Activated T-cell treated with anti-CD3 and anti-CD28 coated beads, Interleukin-2, amount 50 U/mL, for 24 hours (primary cell): Measurements from ENCODE around the gene IQCK.
"Not testable (repeated sequence)": the region's sequence is repeated elsewhere in the genome, so short reads cannot be mapped to it uniquely, and the experiment has no call there.

ENCODE experiments used
- DNase-seq: peaks from one replicate; pipeline ENCODE4 v3.0.0-alpha.2; 2020
- H3K27ac Mint-ChIP-seq: 2 replicates; pipeline ENCODE4 v1.8.0; 2020; ENCODE audit warnings: mild to moderate bottlenecking, mixed read lengths
- H3K27me3 Mint-ChIP-seq: 2 replicates; pipeline ENCODE4 v1.8.0; 2020; ENCODE audit warnings: mixed read lengths
- H3K36me3 Mint-ChIP-seq: 2 replicates; pipeline ENCODE4 v1.8.0; 2020; ENCODE audit warnings: low read depth, mixed read lengths
- H3K4me1 Mint-ChIP-seq: 2 replicates; pipeline ENCODE4 v1.8.0; 2020; ENCODE audit warnings: low read depth, mixed read lengths
- H3K4me3 Mint-ChIP-seq: 2 replicates; pipeline ENCODE4 v1.8.0; 2020; ENCODE audit warnings: mild to moderate bottlenecking, moderate library complexity, mixed read lengths
- H3K9me3 Mint-ChIP-seq: 2 replicates; pipeline ENCODE4 v1.8.0; 2020; ENCODE audit warnings: mixed read lengths

Gene IQCK, protein sequence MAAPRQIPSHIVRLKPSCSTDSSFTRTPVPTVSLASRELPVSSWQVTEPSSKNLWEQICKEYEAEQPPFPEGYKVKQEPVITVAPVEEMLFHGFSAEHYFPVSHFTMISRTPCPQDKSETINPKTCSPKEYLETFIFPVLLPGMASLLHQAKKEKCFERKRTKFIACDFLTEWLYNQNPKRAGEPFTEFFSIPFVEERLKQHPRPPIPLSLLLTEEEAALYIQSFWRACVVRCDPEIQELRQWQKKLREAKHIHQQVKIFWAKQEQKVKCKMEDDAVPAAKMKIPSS

DNA sequence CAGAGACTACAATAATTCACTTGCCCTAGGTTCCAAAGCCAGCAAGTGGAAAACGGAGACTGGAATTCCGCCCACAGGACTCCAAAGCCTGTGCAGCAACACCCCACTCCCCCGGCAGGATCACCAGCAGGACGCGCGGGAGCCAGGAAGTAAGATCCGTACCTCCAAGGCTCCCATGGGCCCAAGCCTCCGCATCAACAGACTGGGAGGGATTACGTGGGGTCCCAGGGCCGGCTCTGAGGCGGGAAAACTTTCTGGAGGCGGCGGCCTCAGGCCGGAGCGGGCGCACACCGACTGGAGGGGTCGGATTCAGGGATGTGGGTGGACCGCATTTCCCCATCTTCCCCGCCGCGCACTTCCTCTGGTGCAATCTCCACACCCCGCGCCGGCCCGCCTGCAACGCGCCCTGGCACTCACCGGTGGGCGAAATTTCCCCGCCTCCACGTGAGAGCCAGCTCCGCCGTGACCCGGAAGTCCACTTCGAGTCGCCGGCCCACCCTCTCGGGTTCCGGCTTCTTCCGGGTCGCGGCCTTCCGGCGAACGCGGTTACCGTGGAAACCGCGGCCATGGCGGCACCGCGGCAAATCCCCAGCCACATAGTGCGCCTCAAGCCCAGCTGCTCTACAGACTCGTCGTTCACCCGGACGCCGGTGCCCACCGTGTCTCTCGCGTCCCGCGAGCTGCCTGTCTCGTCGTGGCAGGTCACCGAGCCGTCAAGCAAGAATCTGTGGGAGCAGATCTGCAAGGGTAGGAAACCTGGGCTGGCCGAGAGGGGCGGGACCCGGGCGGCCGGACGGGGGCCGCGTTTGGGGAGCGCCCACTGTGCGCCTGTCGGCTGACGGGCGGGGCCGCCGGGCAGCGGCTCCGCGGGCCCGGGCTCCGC is at the start of gene IQCK, which contains the start of gene KNOP1:
Gene IQCK, plus strand, starts transcription at position 531 of the 883 bp plus-strand sequence. Its CDS starts 36 bp downstream, at position 567.
Gene KNOP1, minus strand, starts transcription at position 487 of the 883 bp plus-strand sequence. CDS start 3,192 bp downstream, outside the sequence.
- Mint-ChIP-seq H3K36me3 (peaks cover 45% of the 10 kb centered on the region), H3K9me3 (no peaks in the 10 kb centered on the region), H3K27me3 (no peaks in the 10 kb centered on the region), H3K4me3 (peak within 1 kb of the TSS; percentile 97), H3K27ac (peak within 1 kb of the TSS; percentile 93), H3K4me1 (peaks cover 36% of the 10 kb centered on the region)
- peak; percentile 92 for DNase-seq

DNA sequence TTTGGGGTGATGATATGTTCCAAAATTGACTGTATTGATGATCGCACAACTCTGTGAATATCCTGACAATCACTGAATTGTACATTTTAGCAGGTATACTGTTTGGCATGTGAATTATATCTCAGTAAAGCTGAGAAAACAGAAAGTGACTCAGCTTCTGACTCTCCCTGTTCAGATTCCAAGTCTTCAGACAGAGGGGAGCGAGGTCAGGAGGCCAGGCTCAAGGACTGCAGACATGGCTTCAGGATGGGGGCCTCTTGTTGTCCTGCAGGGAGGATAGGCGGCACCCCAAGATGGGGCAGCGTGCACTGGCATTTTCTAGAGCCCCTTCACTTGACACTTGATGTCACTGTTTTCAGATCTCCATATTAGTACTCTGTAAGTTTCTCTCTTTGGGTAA is 45.7 kb upstream of the IQCK start:
- no peak overlapping the region for H3K4me3 Mint-ChIP-seq
- H3K36me3 Mint-ChIP-seq, result peaks cover 73% of the 10 kb centered on the region
- peak overlapping the region; percentile 28 for H3K27ac Mint-ChIP-seq
- no peak for DNase-seq
- H3K27me3 Mint-ChIP-seq, result no peaks in the 10 kb centered on the region
- peaks cover 5% of the 10 kb centered on the region for H3K4me1 Mint-ChIP-seq
- no peaks in the 10 kb centered on the region for H3K9me3 Mint-ChIP-seq

DNA sequence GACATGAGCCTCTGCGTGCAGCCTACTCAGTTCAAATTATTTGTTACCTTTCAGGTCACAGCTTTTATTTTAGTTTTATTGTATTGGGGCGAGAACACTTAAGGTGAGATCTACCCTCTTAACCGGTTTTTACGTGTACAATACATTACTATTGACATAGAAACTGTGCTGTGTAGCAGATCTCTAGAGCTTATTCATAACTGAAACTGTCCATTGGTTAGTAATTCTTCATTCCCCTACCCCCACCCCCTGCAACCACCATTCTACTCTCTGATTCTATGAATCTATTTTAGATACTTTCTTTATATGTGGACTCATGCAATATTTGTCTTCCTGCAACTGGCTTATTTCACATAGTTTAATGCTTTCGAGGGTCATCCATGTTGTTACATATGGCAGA is 43.6 kb upstream of the IQCK start:
- DNase-seq, result no peak
- H3K36me3 Mint-ChIP-seq, result peaks cover 60% of the 10 kb centered on the region
- no peaks in the 10 kb centered on the region for H3K27me3 Mint-ChIP-seq
- peaks cover 5% of the 10 kb centered on the region for H3K4me1 Mint-ChIP-seq
- no peak overlapping the region for H3K27ac Mint-ChIP-seq
- H3K4me3 Mint-ChIP-seq, result no peak overlapping the region
- H3K9me3 Mint-ChIP-seq, result no peaks in the 10 kb centered on the region

DNA sequence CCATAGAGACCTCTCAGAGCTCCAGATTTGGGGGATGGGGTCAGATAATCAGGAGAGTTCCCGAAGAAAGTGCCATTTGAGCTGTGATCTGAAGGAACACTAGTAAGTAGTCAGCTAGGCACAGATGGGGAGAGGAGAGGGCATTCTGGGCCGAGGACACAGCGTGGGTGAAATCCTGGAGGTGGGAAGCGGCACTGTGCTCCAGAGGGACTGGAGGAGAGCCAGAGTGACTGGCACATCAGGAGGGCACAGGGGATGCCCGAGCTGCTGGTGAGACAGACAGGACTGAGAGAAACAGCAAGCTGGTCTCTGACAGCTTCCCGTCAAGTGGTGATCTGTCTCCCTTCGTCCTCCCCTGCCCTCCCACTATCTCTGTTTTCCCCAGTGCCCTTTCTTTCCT is 40.7 kb upstream of the IQCK start:
- Mint-ChIP-seq H3K27me3 (no peaks in the 10 kb centered on the region), H3K36me3 (peaks cover 56% of the 10 kb centered on the region), H3K4me1 (peaks cover 5% of the 10 kb centered on the region), H3K4me3 (no peak overlapping the region), H3K27ac (no peak overlapping the region), H3K9me3 (no peaks in the 10 kb centered on the region)
- no peak for DNase-seq

DNA sequence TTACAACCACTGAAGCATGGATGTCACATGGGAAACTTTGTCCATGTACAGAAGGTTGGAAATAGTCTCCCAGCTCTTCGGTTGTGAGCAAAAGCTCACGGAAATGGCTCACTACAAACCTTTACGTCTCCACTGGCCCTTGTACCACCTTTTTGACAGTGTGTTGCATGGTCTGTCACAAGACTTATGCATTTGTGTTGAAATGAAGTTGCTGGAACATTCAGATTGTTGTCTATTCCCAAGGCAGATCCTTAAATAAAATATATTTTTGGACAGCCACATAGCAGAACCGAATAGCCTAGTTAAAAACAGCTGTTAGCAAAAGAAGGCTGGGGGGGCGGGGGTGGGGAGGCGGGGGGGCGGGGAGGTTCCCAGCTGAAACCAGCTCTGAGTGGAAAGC is 39.3 kb upstream of the IQCK start:
- Mint-ChIP-seq H3K4me3 (no peak overlapping the region), H3K9me3 (peaks cover 6% of the 10 kb centered on the region), H3K4me1 (peaks cover 5% of the 10 kb centered on the region), H3K36me3 (peaks cover 61% of the 10 kb centered on the region), H3K27me3 (no peaks in the 10 kb centered on the region), H3K27ac (no peak overlapping the region)
- DNase-seq, result no peak

DNA sequence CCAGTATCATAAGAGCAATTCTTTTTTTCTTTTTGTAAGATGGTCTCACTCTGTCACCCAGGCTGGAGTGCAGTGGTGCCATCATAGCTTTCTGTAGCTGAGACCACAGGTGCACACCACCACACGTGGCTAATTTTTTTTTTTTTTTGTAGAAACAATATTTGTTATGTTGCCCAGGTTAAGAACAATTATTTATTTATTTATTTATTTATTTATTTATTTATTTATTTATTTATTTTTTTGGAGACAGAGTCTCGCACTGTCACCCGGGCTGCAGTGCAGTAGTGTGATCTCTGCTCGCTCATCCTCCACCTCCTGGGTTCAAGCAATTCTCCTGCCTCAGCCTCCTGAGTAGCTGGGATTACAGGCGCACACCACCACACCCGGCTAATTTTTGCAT is 38.8 kb upstream of the IQCK start:
- peaks cover 63% of the 10 kb centered on the region for H3K36me3 Mint-ChIP-seq
- DNase-seq, H3K4me1 Mint-ChIP-seq, H3K4me3 Mint-ChIP-seq, H3K9me3 Mint-ChIP-seq, H3K27ac Mint-ChIP-seq, H3K27me3 Mint-ChIP-seq: not testable (repeated sequence)

DNA sequence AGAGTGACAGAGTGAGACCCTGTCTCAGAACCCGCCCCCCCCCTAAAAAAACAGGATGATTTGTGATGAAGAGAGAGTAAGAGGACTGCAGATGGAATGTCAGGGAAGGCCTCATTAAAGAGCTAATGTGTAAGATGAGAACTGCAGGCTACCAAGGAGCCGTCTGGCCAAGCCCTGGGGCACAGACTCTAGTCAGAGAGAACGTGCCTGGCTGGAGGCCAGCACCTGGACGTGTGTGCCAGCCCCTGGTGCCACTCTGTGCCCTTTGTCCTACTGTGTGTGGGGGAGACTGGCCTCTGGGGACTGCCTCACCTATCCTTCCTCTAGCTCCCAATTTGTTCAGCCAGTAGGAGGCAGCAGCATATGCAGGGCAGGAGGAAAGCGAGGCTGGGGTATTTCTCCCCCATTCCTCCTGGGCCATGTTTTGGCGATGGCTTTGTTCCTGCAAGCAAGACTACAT is 37.2 kb upstream of the IQCK start:
- no peaks in the 10 kb centered on the region for H3K27me3 Mint-ChIP-seq
- peaks cover 65% of the 10 kb centered on the region for H3K36me3 Mint-ChIP-seq
- DNase-seq, result no peak
- H3K4me3 Mint-ChIP-seq, result no peak overlapping the region
- H3K9me3 Mint-ChIP-seq, result peaks cover 15% of the 10 kb centered on the region
- no peaks in the 10 kb centered on the region for H3K4me1 Mint-ChIP-seq
- no peak overlapping the region for H3K27ac Mint-ChIP-seq

DNA sequence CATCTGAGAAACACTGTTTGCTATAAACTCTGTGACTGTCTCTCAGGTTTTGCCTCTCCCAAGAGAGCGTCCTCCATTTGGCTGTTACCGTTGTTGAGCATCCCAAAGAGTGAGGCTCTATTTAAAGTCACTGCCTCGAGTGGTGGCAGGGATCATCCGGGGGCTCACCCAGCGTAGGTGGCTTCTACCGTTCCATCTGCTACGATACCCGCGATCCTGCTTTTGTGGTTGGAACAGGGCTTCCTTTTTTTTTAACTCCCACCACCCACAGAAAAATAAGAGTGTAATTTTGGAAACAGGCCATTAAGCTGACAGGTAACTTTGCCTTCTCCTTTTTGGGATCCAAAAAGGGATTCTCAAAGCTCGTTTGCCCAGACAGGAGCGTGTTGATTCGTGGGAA is 36.4 kb upstream of the IQCK start:
- no peak for DNase-seq
- Mint-ChIP-seq H3K27ac (no peak overlapping the region), H3K36me3 (peaks cover 65% of the 10 kb centered on the region), H3K4me1 (no peaks in the 10 kb centered on the region), H3K9me3 (peaks cover 15% of the 10 kb centered on the region), H3K4me3 (no peak overlapping the region), H3K27me3 (no peaks in the 10 kb centered on the region)

DNA sequence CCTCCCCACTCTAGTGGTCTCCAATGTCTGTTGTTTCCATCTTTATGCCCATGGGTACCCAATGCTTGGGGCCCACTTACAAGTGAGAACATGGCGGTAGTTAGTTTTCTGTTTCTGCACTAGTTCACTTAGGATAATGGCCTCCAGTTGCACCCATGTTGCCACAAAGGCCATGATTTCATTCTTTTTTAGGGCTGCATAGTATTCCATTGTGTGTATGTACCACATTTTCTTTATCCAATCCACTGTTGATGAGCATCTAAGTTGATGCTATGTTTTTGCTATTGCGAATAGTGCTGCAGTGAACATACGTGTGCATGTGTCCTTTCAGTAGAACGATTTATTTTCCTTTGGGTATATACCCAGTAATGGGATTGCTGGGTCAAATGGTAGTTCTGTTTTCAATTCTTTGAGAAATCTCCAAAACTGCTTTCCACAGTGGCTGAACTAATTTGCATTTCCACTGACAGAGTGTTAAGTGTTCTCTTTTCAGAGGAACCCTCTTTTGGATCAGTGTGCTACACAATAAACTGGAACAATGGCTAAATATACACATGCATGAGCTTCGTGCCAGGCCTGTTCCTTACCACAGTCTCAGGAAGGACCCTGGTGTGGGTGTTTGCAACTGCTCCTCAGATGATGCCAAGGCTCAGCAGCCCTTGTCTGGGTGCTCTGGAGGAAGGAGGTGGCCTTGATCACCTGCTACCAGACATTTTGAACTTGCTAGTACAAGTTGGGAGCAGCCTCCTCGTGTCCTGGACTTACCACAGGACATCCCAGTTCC is 34.4 kb upstream of the IQCK start:
- no peak overlapping the region for H3K27ac Mint-ChIP-seq
- DNase-seq, result no peak
- H3K4me1 Mint-ChIP-seq, result peaks cover 7% of the 10 kb centered on the region
- no peak overlapping the region for H3K4me3 Mint-ChIP-seq
- peaks cover 75% of the 10 kb centered on the region for H3K36me3 Mint-ChIP-seq
- H3K27me3 Mint-ChIP-seq, result no peaks in the 10 kb centered on the region
- H3K9me3 Mint-ChIP-seq, result peaks cover 15% of the 10 kb centered on the region

DNA sequence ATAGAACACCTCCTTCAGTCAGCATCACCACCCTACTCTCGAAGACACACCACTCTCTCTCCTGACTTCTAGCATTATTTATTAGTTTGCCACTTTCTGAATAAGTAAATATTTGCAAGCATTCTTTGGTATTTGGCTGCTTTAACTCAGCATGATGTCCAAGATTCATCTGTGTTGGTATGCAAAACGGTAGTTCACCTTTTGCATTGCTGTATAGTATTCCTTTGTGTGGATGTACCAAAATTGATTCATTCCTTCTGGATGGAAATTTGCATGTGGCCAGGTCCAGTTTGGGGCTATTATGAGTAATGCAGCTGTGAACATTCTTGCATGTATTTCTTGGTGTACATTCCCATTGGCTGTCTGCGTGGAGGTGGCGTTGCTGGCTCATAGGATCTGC is 32.9 kb upstream of the IQCK start:
- Mint-ChIP-seq H3K4me1 (peaks cover 19% of the 10 kb centered on the region), H3K4me3 (no peak overlapping the region), H3K36me3 (peaks cover 82% of the 10 kb centered on the region), H3K27ac (no peak overlapping the region), H3K27me3 (no peaks in the 10 kb centered on the region), H3K9me3 (peaks cover 15% of the 10 kb centered on the region)
- no peak for DNase-seq

DNA sequence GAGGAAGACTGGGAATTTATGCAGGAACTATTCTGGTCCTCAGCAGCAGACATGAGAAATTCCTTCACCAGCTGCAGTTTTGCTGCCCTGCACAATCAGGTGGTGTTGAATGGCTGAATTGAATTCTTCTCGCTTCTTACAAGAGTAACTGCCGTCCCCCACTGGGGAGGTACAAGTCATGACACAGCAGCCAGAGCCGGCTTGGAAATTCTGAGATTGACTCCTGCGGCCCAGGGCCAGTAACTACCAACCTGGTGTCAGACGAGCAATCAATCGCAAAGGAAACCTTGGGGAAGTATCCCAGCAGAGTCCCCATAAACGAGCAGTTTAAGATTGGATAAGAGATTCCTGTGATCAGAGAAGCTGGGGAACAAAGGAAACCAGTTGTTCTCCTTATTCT is 30.8 kb upstream of the IQCK start:
- H3K36me3 Mint-ChIP-seq, result peaks cover 88% of the 10 kb centered on the region

DNA sequence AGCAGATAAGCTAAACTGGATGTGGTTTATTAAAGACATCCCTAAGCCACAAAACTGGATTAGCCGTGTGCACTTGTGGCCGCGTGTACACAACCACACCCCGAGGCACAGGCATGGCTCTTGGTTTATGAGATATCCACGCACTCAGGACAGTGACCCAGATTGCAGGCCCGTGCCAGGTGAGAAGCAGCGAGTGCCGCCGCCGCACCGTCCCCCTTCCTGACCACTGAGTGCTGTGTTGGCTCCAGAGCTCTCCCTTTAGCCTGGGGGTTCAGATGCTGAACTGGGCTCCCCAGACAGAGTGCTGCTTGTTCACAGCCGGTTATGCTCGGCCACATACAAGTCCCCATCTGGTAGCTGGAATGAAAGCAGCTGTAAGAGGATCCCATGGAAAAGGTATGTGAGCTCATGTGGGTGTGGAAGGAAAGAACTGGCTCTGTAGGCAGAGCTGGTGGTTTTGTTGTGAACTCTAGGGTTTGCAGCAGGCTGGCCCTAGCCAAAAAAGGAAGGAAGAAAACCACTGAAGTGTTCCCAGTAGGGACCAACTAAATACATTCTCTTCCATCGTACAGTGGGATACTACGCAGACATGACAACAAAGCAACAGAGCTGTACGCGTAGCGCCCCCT is 29.6 kb upstream of the IQCK start:
- DNase-seq, result no peak
- H3K36me3 Mint-ChIP-seq, result peaks cover 85% of the 10 kb centered on the region
- no peak overlapping the region for H3K4me3 Mint-ChIP-seq
- no peak overlapping the region for H3K27ac Mint-ChIP-seq
- H3K9me3 Mint-ChIP-seq, result peaks cover 10% of the 10 kb centered on the region
- H3K4me1 Mint-ChIP-seq, result peaks cover 29% of the 10 kb centered on the region
- no peaks in the 10 kb centered on the region for H3K27me3 Mint-ChIP-seq

More for the DNA sequence above, 30.8 kb upstream of the IQCK start:
- no peak overlapping the region for H3K27ac Mint-ChIP-seq
- DNase-seq, result no peak
- H3K4me1 Mint-ChIP-seq, result peaks cover 29% of the 10 kb centered on the region
- H3K4me3 Mint-ChIP-seq, result no peak overlapping the region
- peaks cover 15% of the 10 kb centered on the region for H3K9me3 Mint-ChIP-seq
- H3K27me3 Mint-ChIP-seq, result no peaks in the 10 kb centered on the region

DNA sequence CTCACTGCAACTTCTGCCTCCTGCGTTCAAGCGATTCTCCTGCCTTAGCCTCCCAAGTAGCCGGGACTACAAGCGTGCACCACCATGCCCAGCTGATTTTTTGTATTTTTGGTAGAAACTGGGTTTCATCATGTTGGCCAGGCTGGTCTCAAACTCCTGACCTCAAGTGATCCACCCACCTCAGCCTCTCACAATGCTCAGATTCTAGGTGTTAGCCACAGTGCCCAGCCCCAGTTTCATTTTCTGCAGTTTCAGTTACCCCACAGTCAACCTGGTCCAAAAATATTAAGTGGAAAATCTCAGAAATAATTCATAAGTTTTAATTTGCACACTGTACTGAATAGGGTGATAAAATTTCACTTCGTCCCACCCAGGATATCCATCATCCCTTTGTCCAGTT is 28.7 kb upstream of the IQCK start:
- Mint-ChIP-seq H3K4me3 (no peak overlapping the region), H3K4me1 (peaks cover 32% of the 10 kb centered on the region), H3K9me3 (peaks cover 8% of the 10 kb centered on the region), H3K36me3 (peaks cover 85% of the 10 kb centered on the region), H3K27me3 (no peaks in the 10 kb centered on the region), H3K27ac (peak overlapping the region; percentile 6)
- no peak for DNase-seq

DNA sequence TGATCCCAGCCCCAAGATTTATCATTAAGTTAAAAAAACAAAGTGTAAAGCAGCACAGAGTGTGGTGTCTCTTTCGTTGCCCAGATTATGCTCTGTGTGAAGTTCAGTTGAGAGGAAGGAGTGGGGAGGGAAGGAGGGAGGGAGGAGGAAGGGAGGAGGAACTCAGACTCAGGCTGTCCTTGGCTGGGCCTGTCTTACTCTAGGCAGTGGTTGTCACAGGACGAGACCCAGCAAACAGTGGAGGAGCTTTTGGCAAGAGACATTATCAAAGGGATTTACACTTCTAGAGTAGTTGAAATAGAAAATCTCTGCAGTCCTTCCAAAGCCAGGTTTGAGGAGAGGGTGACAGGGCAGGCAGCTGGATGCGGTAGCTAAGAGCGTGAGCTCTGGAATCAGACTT is 27.9 kb upstream of the IQCK start:
- H3K4me1 Mint-ChIP-seq, result peaks cover 36% of the 10 kb centered on the region
- H3K27me3 Mint-ChIP-seq, result no peaks in the 10 kb centered on the region
- DNase-seq, result no peak
- H3K9me3 Mint-ChIP-seq, result peaks cover 3% of the 10 kb centered on the region
- H3K4me3 Mint-ChIP-seq, result no peak overlapping the region
- peaks cover 81% of the 10 kb centered on the region for H3K36me3 Mint-ChIP-seq
- H3K27ac Mint-ChIP-seq, result peak overlapping the region; percentile 67
